Neutrophil (primary cell): ENCODE data around the gene FOXK1.
"Not testable (repeated sequence)": the region's sequence is repeated elsewhere in the genome, so short reads cannot be mapped to it uniquely, and the experiment has no call there.

ENCODE experiments used
- H3K27ac ChIP-seq: fragments of 200-600 bp; sonication (generic); 2 replicates; pipeline ENCODE4 v1.5.1; 2016; ENCODE audit warnings: mild to moderate bottlenecking, moderate library complexity
- H3K27me3 ChIP-seq: fragments of 200-600 bp; sonication (generic); 2 replicates; pipeline ENCODE4 v1.6.0; 2016; ENCODE audit warnings: mild to moderate bottlenecking
- H3K36me3 ChIP-seq: fragments of 200-600 bp; sonication (generic); 2 replicates; pipeline ENCODE4 v1.5.1; 2017
- H3K4me1 ChIP-seq, 2 experiments: fragments of 200-600 bp in 1 of 2; sonication (generic) in 1 of 2; 1 replicate in 1 of 2; 2 replicates in 1 of 2; pipeline versions ENCODE4 v1.5.1 to v1.6.1; 2013 to 2016; ENCODE audit warnings: low read depth in 1 of 2, low read length in 1 of 2, mild to moderate bottlenecking in 1 of 2, moderate library complexity in 1 of 2; ENCODE audit not compliant: control insufficient read depth in 1 of 2, insufficient read depth in 1 of 2
- H3K4me3 ChIP-seq, 2 experiments: fragments of 200-600 bp in 1 of 2; sonication (generic) in 1 of 2; 1 replicate in 1 of 2; 2 replicates in 1 of 2; pipeline ENCODE4 v1.5.1; 2013 to 2016; ENCODE audit warnings: low read depth in 1 of 2, low read length in 1 of 2, mild to moderate bottlenecking in 1 of 2, moderate library complexity in 1 of 2
- H3K9me3 ChIP-seq: fragments of 200-600 bp; sonication (generic); 2 replicates; pipeline ENCODE4 v1.5.1; 2016
- TF ChIP-seq, protein P1 (sequence below): fragments of 200-600 bp; sonication (generic); IDR thresholded peaks from 2 replicates; pipeline ENCODE4 v1.5.1; 2016; ENCODE audit warnings: antibody characterized with exemption

The FOXK1 gene

DNA sequence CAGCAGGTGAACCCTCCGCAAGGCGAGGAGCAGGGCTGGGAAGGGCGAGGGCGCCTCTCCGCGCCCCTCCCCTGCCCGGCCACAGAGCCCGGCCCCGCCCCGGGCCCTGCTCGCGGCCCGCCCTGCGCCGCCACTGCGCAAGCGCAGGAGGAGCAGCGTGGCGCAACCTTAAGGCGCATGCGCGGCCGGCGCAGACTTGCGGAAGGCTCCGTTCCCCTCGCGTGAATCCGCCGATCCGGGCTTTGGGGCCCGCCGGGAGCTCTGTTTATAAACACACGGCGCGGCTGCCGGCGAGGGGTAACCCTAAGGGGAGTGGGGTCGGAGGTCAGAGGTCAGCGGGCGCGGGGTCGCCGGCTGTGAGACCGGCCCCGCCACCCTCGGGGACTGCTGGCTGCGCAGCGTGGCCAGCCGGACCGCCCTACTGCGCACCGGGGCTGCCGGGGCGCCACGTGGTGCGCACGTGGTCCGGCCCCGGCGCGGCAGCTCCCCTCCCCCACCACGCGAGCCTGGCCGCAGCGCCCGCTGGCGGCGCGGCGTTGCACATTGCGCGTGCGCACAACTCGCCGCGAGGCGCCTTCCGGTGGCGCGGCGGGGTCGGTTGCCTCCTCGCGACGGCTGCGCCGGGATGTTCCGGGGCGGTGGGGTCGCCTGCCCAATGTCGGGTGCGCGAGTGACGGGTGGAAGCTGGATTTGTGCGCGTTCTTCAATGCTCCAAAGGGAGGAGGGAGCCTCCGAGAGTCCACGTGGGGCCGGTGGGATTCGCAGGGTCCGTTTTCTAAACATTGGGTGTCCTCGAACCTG, 40.2 kb upstream of the FOXK1 start:
- Histone ChIP-seq H3K9me3 (no peaks in the 10 kb centered on the region), H3K36me3 (no peaks in the 10 kb centered on the region), H3K27ac (peak overlapping the region; percentile 90), H3K27me3 (no peaks in the 10 kb centered on the region), H3K4me1 (peaks cover 12 to 16% of the 10 kb centered on the region in 2 experiments), H3K4me3 (peak overlapping the region; percentile 87 to 91)
- TF ChIP-seq, protein P1, sequence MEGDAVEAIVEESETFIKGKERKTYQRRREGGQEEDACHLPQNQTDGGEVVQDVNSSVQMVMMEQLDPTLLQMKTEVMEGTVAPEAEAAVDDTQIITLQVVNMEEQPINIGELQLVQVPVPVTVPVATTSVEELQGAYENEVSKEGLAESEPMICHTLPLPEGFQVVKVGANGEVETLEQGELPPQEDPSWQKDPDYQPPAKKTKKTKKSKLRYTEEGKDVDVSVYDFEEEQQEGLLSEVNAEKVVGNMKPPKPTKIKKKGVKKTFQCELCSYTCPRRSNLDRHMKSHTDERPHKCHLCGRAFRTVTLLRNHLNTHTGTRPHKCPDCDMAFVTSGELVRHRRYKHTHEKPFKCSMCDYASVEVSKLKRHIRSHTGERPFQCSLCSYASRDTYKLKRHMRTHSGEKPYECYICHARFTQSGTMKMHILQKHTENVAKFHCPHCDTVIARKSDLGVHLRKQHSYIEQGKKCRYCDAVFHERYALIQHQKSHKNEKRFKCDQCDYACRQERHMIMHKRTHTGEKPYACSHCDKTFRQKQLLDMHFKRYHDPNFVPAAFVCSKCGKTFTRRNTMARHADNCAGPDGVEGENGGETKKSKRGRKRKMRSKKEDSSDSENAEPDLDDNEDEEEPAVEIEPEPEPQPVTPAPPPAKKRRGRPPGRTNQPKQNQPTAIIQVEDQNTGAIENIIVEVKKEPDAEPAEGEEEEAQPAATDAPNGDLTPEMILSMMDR: peak; percentile 38

DNA sequence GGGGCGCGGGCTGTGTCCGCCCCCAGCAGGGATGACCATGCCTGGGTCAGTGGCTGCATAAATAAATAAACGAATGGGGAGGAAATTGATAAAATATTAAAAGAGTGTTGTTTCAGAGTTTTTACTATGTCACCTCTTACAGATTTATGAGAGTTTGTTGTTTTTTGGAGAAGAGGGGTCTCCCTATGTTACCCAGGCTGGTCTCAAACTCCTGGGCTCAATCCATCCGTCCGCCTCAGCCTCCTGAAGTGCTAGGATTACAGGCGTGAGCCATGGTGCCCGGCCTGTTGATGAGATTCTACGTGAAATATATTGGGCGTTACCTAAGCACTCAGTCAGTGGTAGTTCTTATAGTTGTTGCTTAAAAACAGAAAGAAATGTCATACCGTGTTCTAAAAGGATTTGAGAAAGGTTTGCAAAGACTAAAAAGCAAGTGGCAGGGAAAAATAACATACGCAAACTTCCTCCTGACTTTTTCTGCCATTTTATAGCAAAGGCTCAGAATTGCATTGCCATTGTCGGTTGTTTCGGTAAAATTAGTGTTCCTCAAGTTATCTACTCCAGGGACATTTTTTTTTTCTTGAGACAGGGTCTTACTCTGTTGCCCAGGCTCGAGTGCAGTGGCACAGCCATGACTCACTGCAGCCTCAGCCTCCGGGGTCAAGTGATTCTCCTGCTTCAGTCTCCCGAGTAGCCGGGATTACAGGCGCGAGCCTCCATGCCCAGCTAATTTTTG, 39.5 kb upstream of the FOXK1 start:
- TF ChIP-seq, protein P1: no peak
- no peaks in the 10 kb centered on the region for H3K9me3 ChIP-seq

DNA sequence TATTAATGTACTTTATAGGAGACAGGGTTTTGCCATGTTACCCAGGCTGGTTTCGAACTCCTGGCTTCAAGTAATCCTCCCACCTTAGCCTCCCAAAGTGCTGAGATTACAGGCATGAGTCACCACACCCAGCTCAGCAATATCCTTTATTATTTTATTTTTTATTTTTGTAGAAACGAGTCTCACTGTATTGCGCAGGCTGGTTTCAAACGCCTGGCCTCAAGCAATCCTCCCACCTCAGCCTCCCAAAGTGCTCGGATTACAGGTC, 39.0 kb upstream of the FOXK1 start:
- peaks cover 12 to 16% of the 10 kb centered on the region in 2 experiments for H3K4me1 ChIP-seq
- H3K36me3 ChIP-seq, H3K27ac ChIP-seq, H3K9me3 ChIP-seq, H3K27me3 ChIP-seq, H3K4me3 ChIP-seq: not testable (repeated sequence)

More for the DNA sequence above, 39.5 kb upstream of the FOXK1 start:
- H3K4me3 ChIP-seq: peak overlapping the region; percentile 87 to 91
- H3K27ac ChIP-seq: peak overlapping the region; percentile 90
- H3K4me1 ChIP-seq: peaks cover 12 to 16% of the 10 kb centered on the region in 2 experiments
- no peaks in the 10 kb centered on the region for H3K27me3 ChIP-seq
- no peaks in the 10 kb centered on the region for H3K36me3 ChIP-seq

DNA sequence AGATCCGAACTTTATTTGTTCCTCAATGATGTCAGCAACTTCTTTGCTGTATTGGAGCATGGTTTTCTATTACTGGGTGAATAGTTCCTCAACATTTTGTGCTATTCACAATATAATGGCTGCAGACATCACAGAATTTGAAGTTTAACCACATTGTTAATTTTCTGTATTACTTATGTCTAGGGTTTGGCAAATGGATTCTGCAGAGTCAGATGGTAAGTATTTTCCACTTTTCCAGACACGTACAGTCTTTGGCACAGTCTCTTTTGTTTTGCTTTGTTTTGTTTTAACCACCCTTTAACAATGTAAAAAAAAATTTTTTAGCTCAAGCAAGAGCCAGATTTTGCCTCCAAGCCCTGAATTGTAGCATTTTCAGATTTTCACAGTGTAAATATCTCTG, 36.8 kb upstream of the FOXK1 start:
- H3K36me3 ChIP-seq: no peaks in the 10 kb centered on the region
- H3K4me3 ChIP-seq: no peak overlapping the region
- peaks cover 12 to 16% of the 10 kb centered on the region in 2 experiments for H3K4me1 ChIP-seq
- no peaks in the 10 kb centered on the region for H3K27me3 ChIP-seq
- H3K27ac ChIP-seq: no peak overlapping the region
- TF ChIP-seq, protein P1: no peak
- H3K9me3 ChIP-seq: no peaks in the 10 kb centered on the region

DNA sequence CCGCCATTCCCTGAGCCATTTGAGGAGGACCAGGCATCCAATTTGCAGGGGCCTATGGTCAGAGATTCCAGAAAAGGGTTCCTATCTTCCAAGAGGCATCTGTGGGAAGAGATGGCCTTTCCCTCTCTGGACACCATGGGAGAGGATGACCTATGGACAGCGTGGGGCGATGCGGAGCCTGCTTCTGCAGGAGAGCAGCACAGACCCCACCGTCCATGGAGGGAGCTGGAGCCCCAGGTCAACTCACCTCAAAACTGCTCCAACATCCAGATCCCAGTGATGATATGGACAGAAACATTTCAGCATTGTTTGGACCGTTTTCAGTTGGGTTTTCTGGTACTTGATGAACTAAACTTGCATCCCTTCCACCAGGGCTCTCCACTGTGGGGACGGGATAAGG, 34.0 kb upstream of the FOXK1 start:
- no peaks in the 10 kb centered on the region for H3K27me3 ChIP-seq
- no peaks in the 10 kb centered on the region for H3K4me1 ChIP-seq
- no peak overlapping the region for H3K4me3 ChIP-seq
- no peak overlapping the region for H3K27ac ChIP-seq
- H3K36me3 ChIP-seq: no peaks in the 10 kb centered on the region
- TF ChIP-seq, protein P1: no peak
- H3K9me3 ChIP-seq: no peaks in the 10 kb centered on the region

DNA sequence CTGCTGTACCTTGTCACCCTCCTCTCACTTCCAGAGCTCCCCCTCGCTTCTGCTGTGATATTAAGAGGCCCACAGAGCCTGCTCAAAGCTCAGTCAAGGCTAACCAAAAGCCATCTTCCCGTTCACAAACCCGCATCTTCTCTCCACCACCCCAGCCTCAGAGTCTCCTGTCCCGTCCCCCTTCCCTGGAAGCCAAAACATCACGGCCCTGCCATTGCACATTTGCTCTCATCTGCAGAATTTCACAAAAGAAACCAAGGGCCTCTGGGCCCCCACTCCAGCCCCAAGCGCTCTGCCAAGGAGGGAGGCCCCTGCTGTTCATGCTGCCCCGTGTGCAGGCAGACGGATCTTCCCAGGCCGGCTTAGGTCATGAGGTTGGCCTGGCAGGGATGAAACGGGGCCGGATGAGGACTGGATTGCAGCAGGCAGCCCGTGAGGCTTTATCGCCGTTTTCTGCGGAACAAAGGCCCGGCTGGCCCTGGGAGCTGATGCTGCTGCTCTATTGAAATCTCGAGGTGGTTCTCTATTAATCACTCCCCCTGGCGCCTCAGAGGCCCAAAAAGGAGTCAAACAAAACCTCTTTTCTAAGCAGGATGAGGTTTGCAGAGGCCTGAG, 31.6 kb upstream of the FOXK1 start:
- Histone ChIP-seq H3K36me3 (no peaks in the 10 kb centered on the region), H3K27me3 (no peaks in the 10 kb centered on the region), H3K4me3 (no peak overlapping the region), H3K27ac (no peak overlapping the region), H3K4me1 (no peaks in the 10 kb centered on the region), H3K9me3 (no peaks in the 10 kb centered on the region)
- TF ChIP-seq, protein P1: no peak
